HS-5 (cell line): ENCODE data around the gene BDNF.

Experiments
- DNase-seq: peaks from one replicate; pipeline ENCODE4 v3.0.0-alpha.2; 2012; ENCODE audit warnings: low read depth

Gene BDNF

GRCh38 chr11:27625347-27625912, 74.8 kb downstream of the BDNF start:
- DNase-seq, result no peak

DNA sequence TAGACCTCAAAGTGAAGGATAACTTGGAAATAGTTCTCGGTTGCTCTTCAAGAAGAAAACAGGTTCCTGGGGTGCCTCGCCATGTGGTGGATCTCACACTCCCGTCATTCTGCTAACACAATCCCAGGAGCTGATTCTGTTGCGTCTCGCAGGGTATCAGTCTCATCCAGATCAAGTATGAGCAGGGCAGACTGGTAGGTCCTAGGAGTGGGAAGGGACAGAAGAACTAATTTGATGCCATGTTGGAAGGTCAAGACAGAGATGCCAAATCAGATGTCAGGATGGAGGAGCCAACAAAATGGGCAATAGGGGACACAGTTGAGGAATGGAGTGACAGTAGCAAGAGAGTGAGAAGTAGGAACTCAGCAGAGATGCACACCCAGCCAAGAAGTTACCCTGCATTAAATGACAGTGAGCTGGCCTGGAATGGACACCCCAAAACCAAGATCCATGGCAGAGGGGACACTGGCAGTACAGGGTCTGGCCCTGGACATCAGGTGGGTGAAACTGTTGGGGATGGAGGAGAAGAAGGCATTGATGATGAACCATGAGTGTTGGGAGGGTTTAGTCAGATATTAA, 76.2 kb downstream of the BDNF start:
- DNase-seq, result no peak

GRCh38 chr11:27622541-27623300, 77.5 kb downstream of the BDNF start:
- no peak for DNase-seq

GRCh38 chr11:27621405-27622161, 78.7 kb downstream of the BDNF start:
- DNase-seq, result no peak

GRCh38 chr11:27619763-27620335, 80.4 kb downstream of the BDNF start:
- DNase-seq, result no peak

- DNase-seq, result no peak
Observed at GRCh38 chr11:27619039-27619574, 81.1 kb downstream of the BDNF start.

GRCh38 chr11:27618281-27618915, 81.9 kb downstream of the BDNF start:
- DNase-seq, result no peak

- no peak for DNase-seq
Observed at GRCh38 chr11:27616711-27617110, 83.5 kb downstream of the BDNF start.

DNA sequence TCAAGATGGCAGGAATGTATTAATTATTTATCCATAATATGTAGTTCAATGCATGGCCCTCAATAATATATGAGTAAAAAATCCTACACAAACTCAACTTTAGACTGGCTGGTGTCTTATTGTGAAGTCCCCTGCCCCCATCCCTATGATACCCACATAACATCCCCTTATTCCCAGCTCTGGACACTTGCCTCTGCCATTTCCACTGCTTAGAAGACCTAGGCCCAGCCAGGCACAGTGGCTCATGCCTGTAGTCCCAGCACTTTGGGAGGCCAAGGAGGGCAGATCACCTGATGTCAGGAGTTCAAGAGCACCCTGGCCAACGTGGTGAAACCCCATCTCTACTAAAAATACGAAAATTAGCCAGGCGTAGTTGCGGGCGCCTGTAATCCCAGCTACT, 84.4 kb downstream of the BDNF start:
- DNase-seq, result no peak

DNA sequence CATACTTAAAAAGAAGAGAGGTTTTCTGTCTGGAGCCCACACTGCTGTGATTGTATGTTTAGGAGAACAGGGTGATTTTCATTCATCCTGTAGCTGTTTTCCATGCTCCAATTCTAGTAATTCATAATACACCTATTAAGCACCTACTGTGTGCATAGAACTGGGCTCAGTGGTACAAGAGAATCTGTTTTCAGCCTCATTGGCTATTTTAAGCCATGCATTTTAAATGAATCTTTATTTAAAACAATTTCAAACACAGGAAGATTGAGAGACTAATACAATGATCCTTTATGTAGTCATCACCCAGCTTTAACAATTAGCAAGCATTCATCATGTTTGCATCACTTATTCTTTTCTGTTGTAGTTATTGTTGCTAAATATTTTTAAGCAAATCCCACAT, 86.2 kb downstream of the BDNF start:
- no peak for DNase-seq

DNA sequence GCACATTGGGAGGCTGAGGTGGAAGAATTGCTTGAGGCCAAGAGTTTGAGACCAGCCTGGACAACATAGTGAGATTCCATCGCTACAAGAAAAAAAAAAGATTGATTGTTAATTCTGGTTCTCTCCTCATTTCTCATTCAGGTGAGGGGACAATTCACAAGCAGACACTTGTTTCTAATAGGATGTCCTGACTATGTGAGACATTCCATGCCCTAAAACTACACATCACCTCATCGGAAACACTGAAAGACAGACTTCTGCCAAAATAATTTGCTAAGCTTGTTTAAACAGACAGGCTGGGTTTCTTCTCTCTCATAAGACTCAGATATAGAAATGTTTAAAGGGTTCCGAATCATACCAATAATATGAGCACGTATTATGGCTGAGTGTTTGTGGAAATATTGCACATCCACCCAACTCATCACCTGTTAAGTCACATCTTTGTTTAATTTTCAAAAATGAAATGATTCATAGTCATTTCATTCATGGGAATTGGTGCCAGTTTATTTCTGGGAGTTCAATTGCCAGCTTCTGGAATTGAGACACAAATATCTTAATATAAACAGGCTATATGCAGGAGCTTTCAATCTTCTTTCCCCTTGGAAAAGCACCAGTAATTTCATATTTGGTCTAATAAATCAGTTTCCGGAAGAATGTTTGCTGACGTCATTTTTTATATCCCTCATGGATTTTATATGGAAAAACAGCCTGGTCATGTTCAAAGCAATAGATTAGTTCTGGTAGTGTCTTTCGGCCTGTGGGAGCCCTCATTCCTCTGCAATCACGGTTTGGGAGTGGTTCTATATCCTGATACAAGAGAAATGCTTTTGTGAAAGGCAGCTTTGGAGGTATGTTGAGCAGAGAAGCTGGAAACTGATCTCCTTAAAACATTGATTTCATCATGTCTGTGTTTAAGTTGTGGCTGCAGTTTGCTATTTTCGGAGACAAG, 87.0 kb downstream of the BDNF start:
- no peak for DNase-seq

DNA sequence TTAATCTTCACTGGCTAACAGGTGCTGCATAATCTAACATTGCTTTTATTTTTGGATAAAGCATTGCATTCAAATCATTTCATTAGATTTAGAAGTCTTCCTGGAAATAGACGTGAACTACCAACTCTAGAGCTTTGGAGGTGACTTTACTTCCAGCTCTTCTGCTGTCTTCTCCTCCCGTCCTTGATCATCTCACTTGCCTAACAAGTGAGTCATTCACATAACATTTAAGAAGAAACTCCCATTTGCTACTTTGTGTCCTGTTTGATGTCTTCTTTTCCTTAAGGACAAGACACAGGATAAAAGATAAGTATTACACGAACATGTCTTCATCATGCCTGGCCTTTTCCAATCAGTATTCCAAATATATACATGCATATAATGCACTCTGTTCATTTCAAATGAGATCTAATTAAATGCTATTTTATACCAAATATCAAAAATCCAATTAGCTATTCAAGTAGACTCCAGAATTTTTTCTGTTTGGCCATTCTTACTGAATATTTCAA, 88.3 kb downstream of the BDNF start:
- no peak for DNase-seq

- DNase-seq, result no peak
Observed at GRCh38 chr11:27611390-27611789, 88.9 kb downstream of the BDNF start.

DNA sequence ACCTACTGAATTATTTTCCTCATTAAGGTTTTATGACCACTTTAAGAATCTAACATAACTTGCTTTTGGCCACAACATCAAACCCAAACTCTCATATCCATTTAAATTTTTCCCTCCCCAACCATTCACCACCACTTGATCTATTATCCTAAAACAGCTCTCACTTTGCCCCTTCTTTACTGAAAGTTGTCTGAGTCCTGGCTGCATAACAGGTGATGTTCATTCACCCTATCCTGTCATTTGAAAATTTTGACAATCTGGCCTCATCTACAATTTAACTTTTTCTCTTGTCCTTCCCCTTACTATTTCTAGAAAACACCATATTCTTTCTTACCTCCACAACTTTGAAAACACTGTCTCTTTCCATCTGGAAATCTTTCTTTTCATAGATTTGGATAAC, 89.3 kb downstream of the BDNF start:
- no peak for DNase-seq

GRCh38 chr11:27610280-27610679, 90.0 kb downstream of the BDNF start:
- DNase-seq, result no peak

GRCh38 chr11:27608951-27609350, 91.3 kb downstream of the BDNF start:
- DNase-seq, result no peak

DNA sequence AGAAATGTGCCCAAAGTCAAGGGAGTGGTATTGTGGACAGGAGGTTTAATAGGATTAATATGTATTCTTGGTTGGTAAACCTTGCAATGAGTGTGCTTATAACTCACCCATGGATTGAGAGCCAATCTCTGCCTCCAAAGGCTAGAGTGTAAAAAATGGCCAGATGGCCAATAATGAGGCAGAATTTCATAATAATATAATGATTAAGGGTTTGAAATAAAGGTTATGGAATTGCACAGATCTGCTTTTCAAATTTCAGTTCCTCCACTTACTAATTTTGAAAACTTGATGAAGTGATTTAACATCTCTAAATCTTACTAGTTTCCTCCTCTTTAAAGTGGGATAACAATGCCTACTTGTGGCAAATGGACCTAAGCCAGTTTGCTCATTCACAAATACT, 94.8 kb downstream of the BDNF start:
- DNase-seq, result no peak
